Colon (tissue), 2 donors: ENCODE data around the gene HMGB4.

Experiments
- FAIRE-seq: peaks from 2 replicates; lab custom pipeline; 2012; peaks lifted over from hg19 to GRCh38; lab: Jason Lieb, UNC
- donor health status: control.
- donor health status: control.

Gene HMGB4

DNA sequence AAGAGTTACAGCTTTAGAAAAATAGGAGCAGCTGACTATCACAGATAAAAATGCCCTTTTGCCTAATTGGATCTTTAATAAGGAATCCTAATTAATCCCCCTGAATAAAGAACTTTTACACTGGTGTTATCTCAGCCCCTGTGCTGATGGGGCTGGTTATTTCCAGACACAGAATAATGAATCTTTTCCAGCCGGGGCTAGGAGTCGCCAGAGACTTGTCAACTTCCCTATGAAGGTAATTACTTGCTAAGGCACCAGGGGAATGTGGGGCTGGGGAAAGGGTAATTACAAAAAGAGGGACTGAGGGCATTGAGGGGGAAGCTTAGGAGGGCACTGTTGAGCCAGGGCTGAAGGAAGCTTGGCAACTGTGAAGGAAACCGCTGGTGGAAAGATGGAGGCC lies 34.5 kb downstream of the HMGB4 start:
- no peak for FAIRE-seq

DNA sequence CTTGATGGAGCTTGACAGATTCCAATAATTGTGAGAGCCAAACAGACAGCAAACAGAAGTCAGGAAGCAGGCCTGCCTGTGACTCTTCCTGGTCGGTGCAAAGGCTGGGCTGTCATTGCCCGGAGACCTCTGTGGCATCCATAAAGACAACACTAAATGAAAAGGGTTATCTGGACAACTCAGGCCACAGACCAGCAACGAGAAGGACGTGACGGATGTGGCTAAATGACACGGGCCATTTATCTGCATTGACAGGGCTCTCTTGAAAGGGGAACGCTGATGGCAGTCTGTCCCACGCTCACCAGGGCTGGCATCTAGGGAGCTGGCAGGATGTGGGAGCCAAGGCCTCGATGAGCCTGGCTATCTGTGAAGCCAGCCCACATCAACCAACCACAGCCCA lies 35.0 kb downstream of the HMGB4 start:
- FAIRE-seq, result no peak

GRCh38 chr1:33899746-33900145 lies 35.9 kb downstream of the HMGB4 start:
- no peak for FAIRE-seq

DNA sequence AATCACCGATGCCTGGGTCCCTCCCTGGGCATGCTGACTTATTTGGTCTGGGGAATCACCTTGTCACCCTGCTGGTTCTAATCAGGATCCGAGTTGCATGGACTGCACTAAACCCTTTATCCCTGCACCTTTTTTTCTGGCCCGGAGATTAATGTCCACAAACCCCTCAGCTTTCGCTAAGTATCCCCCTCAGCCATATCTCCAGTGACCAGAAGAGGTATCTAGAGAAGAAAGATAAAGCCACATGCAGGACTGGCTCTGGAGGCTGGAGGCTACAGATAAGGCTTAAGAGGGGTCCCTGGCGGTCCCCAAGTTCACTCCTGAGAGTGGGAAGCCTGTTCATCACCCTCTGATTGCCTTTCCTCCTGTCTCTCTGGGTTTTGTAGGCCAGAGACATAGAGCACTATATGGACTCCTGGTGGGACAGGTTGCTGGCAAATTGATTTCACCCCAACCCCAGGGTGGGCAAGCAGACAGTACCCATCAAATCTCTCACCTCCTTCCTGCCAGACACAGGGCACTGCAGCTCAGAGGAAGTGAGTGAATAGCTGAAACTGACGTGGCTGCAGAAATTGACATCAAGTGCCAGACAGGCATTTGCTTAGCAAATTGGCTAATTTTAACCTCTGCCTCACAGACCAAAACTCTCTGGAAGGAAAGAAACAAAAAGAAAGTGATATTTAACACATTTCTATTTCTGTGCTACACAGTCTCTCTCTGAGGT lies 38.8 kb downstream of the HMGB4 start:
- FAIRE-seq, result no peak

DNA sequence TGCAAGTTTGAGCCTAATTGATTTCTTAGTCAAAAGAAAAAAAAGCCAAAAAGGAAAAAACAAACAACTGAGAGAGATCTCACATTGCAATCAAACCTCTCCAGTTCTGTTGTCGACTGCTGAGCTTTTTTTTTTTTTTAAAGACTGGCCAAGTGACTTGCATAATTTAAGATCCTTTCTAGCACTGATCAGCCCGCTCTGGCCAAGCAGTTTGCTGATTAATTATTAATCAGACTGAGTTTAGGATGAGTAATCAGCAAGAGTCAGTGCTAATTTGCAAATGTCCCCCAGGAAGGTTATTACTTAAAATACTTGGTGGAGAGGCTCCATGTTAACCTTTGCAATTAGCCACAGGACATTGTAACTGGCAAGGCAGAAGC lies 39.3 kb downstream of the HMGB4 start:
- no peak for FAIRE-seq

GRCh38 chr1:33905241-33905640 lies 41.4 kb downstream of the HMGB4 start:
- FAIRE-seq, result no peak

DNA sequence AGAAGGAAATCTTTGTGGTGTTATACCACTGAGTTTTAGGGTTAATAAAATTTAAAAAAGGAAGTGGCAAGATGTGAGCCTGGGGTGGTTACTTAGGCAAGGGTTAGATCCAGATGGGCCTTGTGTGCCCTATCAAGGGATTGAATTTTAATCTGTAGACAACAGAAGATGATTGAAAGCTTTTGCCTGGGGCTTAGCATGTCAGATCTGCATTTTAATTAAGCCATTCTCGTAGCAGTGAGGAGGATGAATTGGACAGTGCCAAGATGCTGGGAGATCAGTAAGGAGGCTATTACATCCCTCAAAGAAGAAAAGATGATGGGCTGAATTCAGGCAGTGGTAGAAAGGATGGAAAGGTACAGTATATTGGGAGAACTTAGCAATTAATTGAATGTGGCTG lies 42.3 kb downstream of the HMGB4 start:
- no peak for FAIRE-seq

GRCh38 chr1:33908324-33908956 lies 44.6 kb downstream of the HMGB4 start:
- no peak for FAIRE-seq
